ENCODE results near the gene SYDE2. TPM values are rescaled to one million over a fixed set of nuclear protein-coding genes. Genes with fewer than 3 reads are reported as not detected.

The SYDE2 gene
- total and polyA plus RNA-seq, 2 experiments from 2014 or later: 5.8 to 20.1 TPM

DNA sequence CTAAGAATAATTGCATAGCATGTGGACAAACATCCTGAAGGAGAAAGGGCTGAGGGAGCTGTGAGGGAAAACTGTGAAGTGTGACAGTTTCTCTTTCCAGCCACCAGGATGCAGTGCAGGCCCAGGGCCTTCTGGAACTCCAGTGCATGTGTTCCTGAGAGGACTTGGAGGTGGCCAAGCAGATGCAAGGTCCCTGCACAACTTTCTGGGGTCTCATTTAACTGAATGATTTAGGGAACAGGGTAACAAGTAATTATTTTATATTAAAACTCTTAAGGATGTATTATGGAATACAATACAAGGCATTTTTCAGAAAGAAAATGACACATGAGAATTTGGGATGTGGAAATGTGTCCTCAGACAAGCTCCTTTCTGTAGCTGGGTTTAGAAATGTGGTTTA lies 91.3 kb downstream of the SYDE2 start:
- Histone ChIP-seq H3K27me3 (ENCODE audit: insufficient read depth) (no peaks in the 10 kb centered on the region), H3K36me3 (ENCODE audit: insufficient read depth) (no peaks in the 10 kb centered on the region), H4K20me1 (replicated peaks; ENCODE audit: insufficient read depth) (no peaks in the 10 kb centered on the region), H3F3A (replicated peaks; ENCODE audit: low read depth) (no peaks in the 10 kb centered on the region), H3K4me2 (no peak overlapping the region), H2AFZ (no peak overlapping the region), H3K79me2 (replicated peaks; ENCODE audit: insufficient read depth) (no peaks in the 10 kb centered on the region), H3K27ac (ENCODE audit: low read depth) (no peak overlapping the region), H3K9me2 (ENCODE audit: insufficient read depth) (no peaks in the 10 kb centered on the region), H3K4me1 (ENCODE audit: insufficient read depth) (no peaks in the 10 kb centered on the region), H3K4me3 (no peak overlapping the region)
- Mint-ChIP-seq H3K4me3 (no peak overlapping the region), H3K9me3 (no peaks in the 10 kb centered on the region), H3K4me1 (no peaks in the 10 kb centered on the region), H3K27me3 (ENCODE audit: insufficient read depth, low read depth, poor library complexity) (no peaks in the 10 kb centered on the region), H3K36me3 (ENCODE audit: low read depth) (no peaks in the 10 kb centered on the region), H3K27ac (no peak overlapping the region)
- TF ChIP-seq, protein P1, sequence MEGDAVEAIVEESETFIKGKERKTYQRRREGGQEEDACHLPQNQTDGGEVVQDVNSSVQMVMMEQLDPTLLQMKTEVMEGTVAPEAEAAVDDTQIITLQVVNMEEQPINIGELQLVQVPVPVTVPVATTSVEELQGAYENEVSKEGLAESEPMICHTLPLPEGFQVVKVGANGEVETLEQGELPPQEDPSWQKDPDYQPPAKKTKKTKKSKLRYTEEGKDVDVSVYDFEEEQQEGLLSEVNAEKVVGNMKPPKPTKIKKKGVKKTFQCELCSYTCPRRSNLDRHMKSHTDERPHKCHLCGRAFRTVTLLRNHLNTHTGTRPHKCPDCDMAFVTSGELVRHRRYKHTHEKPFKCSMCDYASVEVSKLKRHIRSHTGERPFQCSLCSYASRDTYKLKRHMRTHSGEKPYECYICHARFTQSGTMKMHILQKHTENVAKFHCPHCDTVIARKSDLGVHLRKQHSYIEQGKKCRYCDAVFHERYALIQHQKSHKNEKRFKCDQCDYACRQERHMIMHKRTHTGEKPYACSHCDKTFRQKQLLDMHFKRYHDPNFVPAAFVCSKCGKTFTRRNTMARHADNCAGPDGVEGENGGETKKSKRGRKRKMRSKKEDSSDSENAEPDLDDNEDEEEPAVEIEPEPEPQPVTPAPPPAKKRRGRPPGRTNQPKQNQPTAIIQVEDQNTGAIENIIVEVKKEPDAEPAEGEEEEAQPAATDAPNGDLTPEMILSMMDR (conservative IDR thresholded peaks at IDR 0.05; ENCODE audit: low read depth in 2 of 2): peak; percentile 74 to 96
- no peak for TF ChIP-seq POLR2AphosphoS5 (IDR thresholded peaks at IDR 0.05; ENCODE audit: low read depth)
- ATAC-seq (peak; percentile 100), DNase-seq (ENCODE audit: low spot score) (peak; percentile 86)

Small RNAs within 50 kb of the gene (microRNA-seq; reads per million reads assigned to microRNA genes)
- not detected for gene MIR4423

Small RNAs within 50 kb of the gene (small RNA-seq; reads per million reads assigned to genes)
- not detected for gene MIR4423 (ENCODE audit: low replicate concordance)

Other genes starting within 250 kb of the SYDE2 start
- 10.0 and 10.9 TPM in 2 replicates for gene MCOLN2, start 203.9 kb downstream of the SYDE2 start, total RNA-seq (2014; rRNA removed; shearing (Covaris generic))
- gene MCOLN2, start 203.9 kb downstream of the SYDE2 start, polyA plus RNA-seq (2016; fragmentation: Nextera tagmentation; extraction: Ambion mirVana): 2.2 and 2.7 TPM in 2 replicates
- 4.4 and 7.2 TPM in 2 replicates for gene MCOLN3, start 152.5 kb downstream of the SYDE2 start, total RNA-seq (2014; rRNA removed; shearing (Covaris generic))
- 3.0 and 3.5 TPM in 2 replicates for gene MCOLN3, start 152.5 kb downstream of the SYDE2 start, polyA plus RNA-seq (2016; fragmentation: Nextera tagmentation; extraction: Ambion mirVana)
- gene C1orf52, start 58.6 kb upstream of the SYDE2 start, total RNA-seq (2014; rRNA removed; shearing (Covaris generic)): 35.6 and 39.7 TPM in 2 replicates
- gene C1orf52, start 58.6 kb upstream of the SYDE2 start, polyA plus RNA-seq (2016; fragmentation: Nextera tagmentation; extraction: Ambion mirVana): 102 and 107 TPM in 2 replicates
- 23.1 and 27.8 TPM in 2 replicates for gene BCL10, start 75.6 kb upstream of the SYDE2 start, total RNA-seq (2014; rRNA removed; shearing (Covaris generic))
- 28.8 and 33.7 TPM in 2 replicates for gene BCL10, start 75.6 kb upstream of the SYDE2 start, polyA plus RNA-seq (2016; fragmentation: Nextera tagmentation; extraction: Ambion mirVana)

Data from GM23338 (cell line).